LNCaP clone FGC (cell line): ENCODE results near the gene SCN8A.

ENCODE experiments used
- DNase-seq: peaks from one replicate; pipeline ENCODE4 v3.0.0-alpha.2; 2011; ENCODE audit warnings: low read depth
- H3K4me3 ChIP-seq: 2 replicates; pipeline ENCODE4 v1.5.1; 2011; ENCODE audit warnings: mild to moderate bottlenecking, low read depth, low read length, control low read depth
- TF ChIP-seq, protein P1 (sequence below): IDR thresholded peaks from 2 replicates; pipeline ENCODE4 v1.5.1; 2012; ENCODE audit warnings: mild to moderate bottlenecking; ENCODE audit not compliant: control insufficient read depth, insufficient read depth; ENCODE audit errors: extremely low read depth

SCN8A gene

DNA sequence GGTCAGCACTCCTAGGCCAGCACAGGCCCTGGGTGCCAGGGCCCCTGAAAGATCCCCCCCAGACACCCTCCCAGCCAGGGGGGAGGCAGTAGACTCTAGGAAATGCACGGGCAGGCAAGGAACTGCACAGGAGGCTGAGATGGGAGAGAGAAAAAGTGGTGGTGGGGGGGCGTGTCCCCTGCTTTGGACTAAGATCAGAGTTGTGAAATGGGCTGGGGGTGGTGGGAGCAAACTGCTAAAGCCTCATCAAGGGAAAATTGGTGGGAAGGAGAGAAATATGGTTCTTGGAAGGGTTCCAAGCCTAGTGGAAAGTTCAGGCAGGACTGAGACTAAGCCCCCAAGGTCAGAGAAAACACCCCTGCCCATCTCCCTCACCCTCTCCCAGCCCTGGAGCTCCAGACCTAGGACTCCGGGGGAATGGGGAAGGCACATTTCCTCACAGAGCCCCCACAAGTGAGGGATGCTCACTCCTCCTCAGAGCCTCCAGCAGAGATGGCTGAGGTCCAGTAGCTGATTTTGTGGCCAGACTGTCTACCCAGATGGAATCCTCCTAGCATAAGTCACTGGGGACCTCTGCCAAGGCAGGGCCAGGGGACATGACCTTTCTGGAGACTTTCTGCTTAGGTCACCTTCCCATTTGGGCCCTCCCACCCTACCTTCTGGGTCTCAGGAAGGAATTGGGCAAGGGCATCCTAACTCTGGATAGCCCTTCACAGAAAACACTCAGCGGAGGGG lies 227.7 kb downstream of the SCN8A start:
- no peak overlapping the region for H3K4me3 ChIP-seq

DNA sequence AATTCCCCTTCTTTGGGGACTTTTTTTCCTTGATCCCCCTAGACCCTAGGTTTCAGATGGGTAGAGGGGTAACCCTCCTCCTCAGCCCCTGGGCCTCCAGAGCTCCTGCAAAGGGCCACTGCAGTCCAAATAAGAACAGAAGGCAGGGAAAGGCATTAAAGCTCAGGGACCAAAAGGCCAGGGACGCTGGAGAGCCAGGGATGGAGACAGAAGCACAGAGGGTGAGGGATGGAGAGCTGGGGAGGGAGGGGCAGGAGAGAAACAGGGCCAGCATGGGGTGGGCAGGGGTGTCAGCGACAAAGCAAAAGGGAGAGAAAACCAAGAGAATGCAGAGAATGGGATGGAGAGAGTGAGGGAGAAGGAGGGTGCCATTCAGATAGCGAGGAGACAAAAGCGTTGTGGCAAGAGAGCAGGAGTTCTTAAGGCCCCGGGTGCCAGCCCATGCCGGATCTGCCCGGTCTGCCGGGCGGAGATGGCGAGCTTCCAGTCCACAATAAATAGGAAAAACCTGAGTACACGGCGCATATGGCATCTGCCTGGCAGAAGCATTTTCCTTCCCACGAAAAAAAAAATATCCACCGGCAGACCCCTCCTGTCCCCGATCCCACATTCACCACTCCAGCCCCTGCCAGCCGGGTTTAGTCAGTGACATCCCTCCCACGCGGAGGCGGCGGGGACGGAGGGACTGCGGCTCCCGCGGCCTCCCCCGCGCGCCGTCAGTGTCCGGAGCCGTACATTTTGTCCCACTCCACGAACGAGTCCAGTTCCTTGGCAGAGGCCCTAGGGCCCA lies 228.9 kb downstream of the SCN8A start:
- TF ChIP-seq, protein P1, sequence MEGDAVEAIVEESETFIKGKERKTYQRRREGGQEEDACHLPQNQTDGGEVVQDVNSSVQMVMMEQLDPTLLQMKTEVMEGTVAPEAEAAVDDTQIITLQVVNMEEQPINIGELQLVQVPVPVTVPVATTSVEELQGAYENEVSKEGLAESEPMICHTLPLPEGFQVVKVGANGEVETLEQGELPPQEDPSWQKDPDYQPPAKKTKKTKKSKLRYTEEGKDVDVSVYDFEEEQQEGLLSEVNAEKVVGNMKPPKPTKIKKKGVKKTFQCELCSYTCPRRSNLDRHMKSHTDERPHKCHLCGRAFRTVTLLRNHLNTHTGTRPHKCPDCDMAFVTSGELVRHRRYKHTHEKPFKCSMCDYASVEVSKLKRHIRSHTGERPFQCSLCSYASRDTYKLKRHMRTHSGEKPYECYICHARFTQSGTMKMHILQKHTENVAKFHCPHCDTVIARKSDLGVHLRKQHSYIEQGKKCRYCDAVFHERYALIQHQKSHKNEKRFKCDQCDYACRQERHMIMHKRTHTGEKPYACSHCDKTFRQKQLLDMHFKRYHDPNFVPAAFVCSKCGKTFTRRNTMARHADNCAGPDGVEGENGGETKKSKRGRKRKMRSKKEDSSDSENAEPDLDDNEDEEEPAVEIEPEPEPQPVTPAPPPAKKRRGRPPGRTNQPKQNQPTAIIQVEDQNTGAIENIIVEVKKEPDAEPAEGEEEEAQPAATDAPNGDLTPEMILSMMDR: no peak
- H3K4me3 ChIP-seq: peak overlapping the region; percentile 19; the same call in 1 of the 2 replicates
- no peak for DNase-seq

More for the DNA sequence above, 227.7 kb downstream of the SCN8A start:
- no peak for DNase-seq
- TF ChIP-seq, protein P1: no peak

DNA sequence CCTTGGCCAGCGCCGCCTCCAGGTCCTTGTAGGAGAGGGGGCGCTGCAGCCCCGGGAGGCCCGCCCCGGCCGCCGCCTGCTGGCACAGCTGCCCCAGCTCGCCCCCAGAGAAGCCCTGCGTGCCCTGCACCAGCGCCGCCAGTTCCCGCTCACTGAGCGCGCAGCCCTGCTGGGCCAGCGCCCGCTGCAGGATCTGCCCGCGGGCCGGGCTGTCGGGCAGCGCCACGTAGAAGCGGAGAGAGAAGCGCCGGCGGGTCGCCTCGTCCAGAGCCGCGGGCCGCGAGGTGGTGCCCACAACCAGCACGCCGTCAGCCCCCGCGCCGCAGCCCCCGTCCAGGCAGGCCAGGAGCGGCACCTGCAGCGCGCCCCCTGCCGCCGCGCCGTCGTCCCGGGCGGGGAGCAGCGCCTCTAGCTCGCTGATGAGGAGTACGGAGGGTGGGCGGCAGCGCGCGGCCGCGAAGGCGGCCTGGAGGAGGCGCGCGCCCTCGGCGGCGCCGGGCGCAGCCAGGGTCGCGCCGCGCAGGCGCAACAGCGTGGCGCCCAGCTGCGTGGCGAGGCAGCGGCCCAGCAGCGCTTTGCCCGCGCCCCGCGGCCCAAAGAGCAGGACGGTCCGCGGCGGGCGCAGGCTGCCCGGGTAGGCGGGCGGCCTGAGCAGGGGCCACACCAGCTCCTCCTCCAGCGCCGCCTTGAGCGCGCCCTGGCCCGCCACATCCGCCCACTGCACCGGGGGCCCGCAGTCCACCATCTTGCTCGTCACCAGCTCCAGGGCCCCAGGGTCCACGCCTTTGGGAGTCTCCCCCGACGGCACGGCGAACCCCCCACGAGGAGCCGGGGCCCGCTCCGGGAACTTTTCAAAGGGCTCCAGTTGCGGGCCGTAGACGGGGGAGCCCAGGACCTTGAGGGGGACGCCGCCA lies 229.8 kb downstream of the SCN8A start:
- no peak for DNase-seq
- TF ChIP-seq, protein P1: peak; percentile 38; the same call in 1 of the 2 replicates
- peak overlapping the region; percentile 39 for H3K4me3 ChIP-seq

DNA sequence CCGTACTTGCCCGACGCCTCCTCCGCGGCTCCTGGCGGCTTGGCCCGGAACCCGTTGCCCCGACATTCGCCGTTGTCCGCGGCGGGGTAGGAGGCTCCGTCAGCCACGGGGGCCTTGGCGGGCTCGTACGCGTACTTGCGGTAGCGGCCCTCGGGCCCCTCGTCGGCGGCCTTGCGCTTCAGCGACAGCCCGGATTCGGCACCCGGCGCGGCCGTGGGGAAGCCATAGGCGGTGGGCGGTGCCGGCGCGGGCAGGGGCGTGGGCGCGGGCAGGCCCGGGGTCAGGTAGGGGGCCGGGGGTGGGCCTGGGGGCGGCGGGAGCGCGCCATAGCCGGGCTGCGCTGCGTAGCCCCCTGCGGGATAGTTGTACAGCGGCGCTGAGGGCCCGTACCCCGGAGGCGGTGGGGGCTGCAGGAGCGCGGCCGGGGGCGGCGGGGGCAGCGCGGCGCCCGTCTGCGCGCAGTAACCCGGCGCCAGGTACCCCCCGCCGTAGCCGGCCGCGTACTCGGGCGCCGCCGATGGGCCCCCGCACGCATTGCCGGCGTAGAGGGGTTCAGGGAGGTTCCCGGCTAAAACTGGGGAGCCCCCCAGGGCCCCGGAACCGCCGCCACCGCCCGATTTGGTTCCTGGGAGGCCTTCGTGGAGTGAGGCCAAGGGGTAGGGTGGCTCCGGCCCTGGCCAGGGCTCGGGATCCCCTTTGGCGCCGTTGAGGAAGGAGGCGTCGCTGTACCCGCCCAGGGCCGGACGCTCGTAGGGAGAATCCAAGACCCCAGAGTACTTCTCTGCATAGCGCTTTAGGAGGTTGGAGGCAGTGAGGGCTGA lies 230.6 kb downstream of the SCN8A start:
- TF ChIP-seq, protein P1: no peak
- peak overlapping the region; percentile 39 for H3K4me3 ChIP-seq
- DNase-seq: no peak

DNA sequence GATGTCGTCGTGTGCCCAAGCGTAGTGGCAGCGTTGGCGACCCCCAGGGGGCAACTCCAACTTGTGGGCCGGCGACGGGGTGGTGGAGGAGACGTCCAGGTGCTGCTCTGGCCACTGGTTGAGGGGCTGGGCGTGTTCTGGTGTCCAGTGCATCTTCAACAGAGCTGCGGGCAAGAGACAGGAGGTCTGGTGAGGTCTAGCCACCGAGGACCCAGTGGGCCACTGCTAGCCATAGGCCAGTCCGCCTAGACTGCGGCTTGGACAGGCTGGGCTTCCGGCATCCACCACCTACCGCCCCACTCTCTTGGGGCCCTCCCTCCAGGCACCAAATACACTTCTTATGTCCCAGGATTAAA lies 231.2 kb downstream of the SCN8A start:
- no peak for DNase-seq
- no peak overlapping the region for H3K4me3 ChIP-seq
- TF ChIP-seq, protein P1: no peak

DNA sequence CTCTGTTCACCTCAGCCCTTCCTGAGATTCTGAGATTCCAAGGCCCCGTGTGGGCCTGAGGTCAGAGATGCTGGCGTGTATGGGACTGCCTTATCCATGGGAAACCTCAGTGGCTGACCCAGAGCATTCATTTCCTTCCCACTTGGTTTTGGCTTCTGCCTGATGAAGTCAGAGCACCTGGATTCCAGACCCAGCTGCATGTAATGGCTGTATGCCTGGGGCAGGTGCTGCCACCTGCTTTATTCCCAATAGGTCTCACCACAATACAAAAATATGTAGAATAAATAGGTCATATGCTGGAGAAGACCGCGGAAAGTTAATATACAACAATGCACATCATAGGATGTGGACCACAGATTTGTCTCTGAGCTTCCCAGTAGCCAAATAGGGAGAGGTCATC lies 231.9 kb downstream of the SCN8A start:
- TF ChIP-seq, protein P1: no peak
- no peak for DNase-seq
- H3K4me3 ChIP-seq: no peak overlapping the region
